ENCODE measurements around the gene ABCG1.

ABCG1 gene

DNA sequence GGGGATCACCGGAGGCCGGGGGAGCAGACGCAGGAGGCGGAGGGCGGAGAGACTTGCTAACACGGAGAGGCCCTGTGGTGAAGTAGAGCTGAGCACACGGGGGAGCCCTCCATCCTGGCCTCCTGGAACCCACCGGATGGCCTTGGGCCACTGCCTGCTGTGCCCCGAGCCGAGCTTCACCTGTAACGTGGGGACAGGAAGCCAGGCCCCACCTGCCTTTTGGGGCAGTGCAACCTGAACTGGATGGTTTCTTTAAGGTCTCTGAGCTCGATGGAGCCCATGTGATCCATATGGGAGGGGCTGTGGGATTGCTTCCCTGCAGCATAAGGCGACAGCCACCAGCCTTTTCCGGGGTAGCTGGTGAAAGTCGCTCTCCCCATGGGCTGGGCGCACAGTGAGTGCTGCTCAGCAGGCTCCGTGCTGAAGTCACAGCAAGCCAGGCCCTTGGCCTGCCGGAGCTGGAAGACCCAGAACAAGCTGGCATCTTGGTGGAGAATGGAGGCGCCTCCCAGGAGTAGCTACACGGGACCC, 60.5 kb downstream of the ABCG1 start:
- CTCF ChIA-PET, result interaction anchor here (0.7 kb wide), 1 partner anchor 15 kb away, joined by 3 read pairs; no protein-coding TSS in a partner anchor
- TF ChIP-seq ARNT (IDR thresholded peaks at IDR 0.05) (no peak), HDGF (IDR thresholded peaks at IDR 0.05; ENCODE audit: borderline replicate concordance) (no peak), FOXK2 (IDR thresholded peaks at IDR 0.05) (no peak)
- TF ChIP-seq, protein P1, sequence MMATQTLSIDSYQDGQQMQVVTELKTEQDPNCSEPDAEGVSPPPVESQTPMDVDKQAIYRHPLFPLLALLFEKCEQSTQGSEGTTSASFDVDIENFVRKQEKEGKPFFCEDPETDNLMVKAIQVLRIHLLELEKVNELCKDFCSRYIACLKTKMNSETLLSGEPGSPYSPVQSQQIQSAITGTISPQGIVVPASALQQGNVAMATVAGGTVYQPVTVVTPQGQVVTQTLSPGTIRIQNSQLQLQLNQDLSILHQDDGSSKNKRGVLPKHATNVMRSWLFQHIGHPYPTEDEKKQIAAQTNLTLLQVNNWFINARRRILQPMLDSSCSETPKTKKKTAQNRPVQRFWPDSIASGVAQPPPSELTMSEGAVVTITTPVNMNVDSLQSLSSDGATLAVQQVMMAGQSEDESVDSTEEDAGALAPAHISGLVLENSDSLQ (IDR thresholded peaks at IDR 0.05), result no peak
- DNase-seq (ENCODE audit: extremely low spot score), result no peak
- POLR2A ChIA-PET, result no interaction called here

- no peak for TF ChIP-seq FOXM1 (IDR thresholded peaks at IDR 0.05; ENCODE audit: borderline replicate concordance)
- no peak for TF ChIP-seq NFRKB (IDR thresholded peaks at IDR 0.05)
- no peak for TF ChIP-seq ZNF384 (IDR thresholded peaks at IDR 0.05)
- no peak for TF ChIP-seq SP1 (IDR thresholded peaks at IDR 0.05)
- no peak for TF ChIP-seq BHLHE40 (IDR thresholded peaks at IDR 0.05; ENCODE audit: borderline replicate concordance)
- no peak for TF ChIP-seq ARNT (IDR thresholded peaks at IDR 0.05)
- TF ChIP-seq LEF1 (IDR thresholded peaks at IDR 0.05; ENCODE audit: borderline replicate concordance), result no peak
- TF ChIP-seq L3MBTL2 (conservative IDR thresholded peaks at IDR 0.05), result no peak
- no peak for TF ChIP-seq HDGF (IDR thresholded peaks at IDR 0.05; ENCODE audit: borderline replicate concordance)
- TF ChIP-seq ELF4 (IDR thresholded peaks at IDR 0.05), result no peak
- no peak for TF ChIP-seq FOXK2 (IDR thresholded peaks at IDR 0.05)
- TF ChIP-seq, protein P1 (IDR thresholded peaks at IDR 0.05), result no peak
- no peak for TF ChIP-seq SUZ12 (IDR thresholded peaks at IDR 0.05)
- TF ChIP-seq CTBP1 (IDR thresholded peaks at IDR 0.05; ENCODE audit: borderline replicate concordance), result no peak
- no peak for TF ChIP-seq FOXA1 (IDR thresholded peaks at IDR 0.05)
- no peak for TF ChIP-seq TARDBP (IDR thresholded peaks at IDR 0.05)
- POLR2A ChIA-PET, result no interaction called here
- CTCF ChIA-PET, result interaction anchor here (0.7 kb wide), 1 partner anchor 16 kb away, joined by 3 read pairs; no protein-coding TSS in a partner anchor
Observed at GRCh38 chr21:42279888-42280287, 60.9 kb downstream of the ABCG1 start.

DNA sequence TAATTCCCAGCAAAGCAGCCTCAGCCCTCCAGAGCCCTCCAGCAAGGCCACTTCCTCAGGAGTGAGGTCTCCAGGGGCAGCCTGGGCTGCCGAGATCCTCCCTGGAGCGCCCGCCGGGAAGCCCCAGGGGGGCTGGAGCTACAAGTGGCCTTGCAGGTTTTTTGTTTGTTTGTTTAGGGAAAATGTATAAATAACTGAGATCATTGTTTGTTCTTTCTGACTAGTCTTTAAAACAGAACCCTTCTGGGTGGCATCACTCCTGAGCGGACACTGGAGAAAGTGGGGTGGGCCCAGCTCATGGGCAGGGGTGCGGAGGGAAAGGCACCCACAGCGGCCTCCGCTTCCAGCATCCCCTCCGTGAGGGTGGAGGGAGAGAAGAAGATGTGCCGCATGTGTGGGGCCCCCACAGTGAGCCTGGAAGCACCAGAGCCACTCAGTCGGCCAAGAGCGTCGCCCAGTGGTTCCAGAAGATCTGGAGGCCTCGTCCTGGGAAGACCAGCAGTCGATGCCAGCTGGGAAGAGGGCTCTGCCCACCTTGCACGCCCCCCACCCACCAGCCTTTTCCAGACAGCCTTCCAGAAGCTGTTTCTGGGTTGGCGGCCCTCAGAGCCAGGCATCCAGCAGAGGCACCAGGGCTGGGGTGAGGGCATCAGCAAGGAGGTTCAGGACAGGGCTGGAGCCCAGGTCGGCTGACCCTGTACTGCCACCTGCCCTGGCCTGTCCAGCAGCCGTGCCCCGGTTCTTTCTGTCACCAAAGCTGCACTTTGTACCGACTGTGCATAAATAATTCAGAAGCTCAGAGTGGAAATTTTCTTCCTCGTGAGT, 61.6 kb downstream of the ABCG1 start:
- ChIA-PET CTCF (no interaction called here), POLR2A (no interaction called here)
- TF ChIP-seq, protein P1 (IDR thresholded peaks at IDR 0.05), result no peak
- TF ChIP-seq L3MBTL2 (conservative IDR thresholded peaks at IDR 0.05) (no peak), SUZ12 (IDR thresholded peaks at IDR 0.05) (no peak), HDGF (IDR thresholded peaks at IDR 0.05; ENCODE audit: borderline replicate concordance) (no peak), ARNT (IDR thresholded peaks at IDR 0.05) (no peak), ELF4 (IDR thresholded peaks at IDR 0.05) (no peak), FOXK2 (IDR thresholded peaks at IDR 0.05) (no peak), LEF1 (IDR thresholded peaks at IDR 0.05; ENCODE audit: borderline replicate concordance) (no peak), BHLHE40 (IDR thresholded peaks at IDR 0.05; ENCODE audit: borderline replicate concordance) (no peak), FOXA1 (IDR thresholded peaks at IDR 0.05) (no peak), TARDBP (IDR thresholded peaks at IDR 0.05) (no peak), CTBP1 (IDR thresholded peaks at IDR 0.05; ENCODE audit: borderline replicate concordance) (no peak), SP1 (IDR thresholded peaks at IDR 0.05) (no peak), FOXM1 (IDR thresholded peaks at IDR 0.05; ENCODE audit: borderline replicate concordance) (no peak), ZNF384 (IDR thresholded peaks at IDR 0.05) (no peak), NFRKB (IDR thresholded peaks at IDR 0.05) (no peak)
- DNase-seq (ENCODE audit: extremely low spot score), result no peak

More at GRCh38 chr21:42279888-42280287, 60.9 kb downstream of the ABCG1 start:
- DNase-seq (ENCODE audit: extremely low spot score), result no peak

GRCh38 chr21:42281181-42281680, 62.3 kb downstream of the ABCG1 start:
- ChIA-PET CTCF (no interaction called here), POLR2A (no interaction called here)
- no peak for DNase-seq (ENCODE audit: extremely low spot score)
- no peak for TF ChIP-seq ARNT (IDR thresholded peaks at IDR 0.05)
- TF ChIP-seq ZNF384 (IDR thresholded peaks at IDR 0.05), result no peak
- no peak for TF ChIP-seq FOXK2 (IDR thresholded peaks at IDR 0.05)
- TF ChIP-seq L3MBTL2 (conservative IDR thresholded peaks at IDR 0.05), result no peak
- TF ChIP-seq TARDBP (IDR thresholded peaks at IDR 0.05), result no peak
- TF ChIP-seq NFRKB (IDR thresholded peaks at IDR 0.05), result no peak
- no peak for TF ChIP-seq LEF1 (IDR thresholded peaks at IDR 0.05; ENCODE audit: borderline replicate concordance)
- no peak for TF ChIP-seq BHLHE40 (IDR thresholded peaks at IDR 0.05; ENCODE audit: borderline replicate concordance)
- no peak for TF ChIP-seq SUZ12 (IDR thresholded peaks at IDR 0.05)
- no peak for TF ChIP-seq FOXA1 (IDR thresholded peaks at IDR 0.05)
- no peak for TF ChIP-seq SP1 (IDR thresholded peaks at IDR 0.05)
- TF ChIP-seq FOXM1 (IDR thresholded peaks at IDR 0.05; ENCODE audit: borderline replicate concordance), result no peak
- TF ChIP-seq ELF4 (IDR thresholded peaks at IDR 0.05), result no peak
- TF ChIP-seq CTBP1 (IDR thresholded peaks at IDR 0.05; ENCODE audit: borderline replicate concordance), result no peak
- TF ChIP-seq HDGF (IDR thresholded peaks at IDR 0.05; ENCODE audit: borderline replicate concordance), result no peak
- TF ChIP-seq, protein P1 (IDR thresholded peaks at IDR 0.05), result no peak

DNA sequence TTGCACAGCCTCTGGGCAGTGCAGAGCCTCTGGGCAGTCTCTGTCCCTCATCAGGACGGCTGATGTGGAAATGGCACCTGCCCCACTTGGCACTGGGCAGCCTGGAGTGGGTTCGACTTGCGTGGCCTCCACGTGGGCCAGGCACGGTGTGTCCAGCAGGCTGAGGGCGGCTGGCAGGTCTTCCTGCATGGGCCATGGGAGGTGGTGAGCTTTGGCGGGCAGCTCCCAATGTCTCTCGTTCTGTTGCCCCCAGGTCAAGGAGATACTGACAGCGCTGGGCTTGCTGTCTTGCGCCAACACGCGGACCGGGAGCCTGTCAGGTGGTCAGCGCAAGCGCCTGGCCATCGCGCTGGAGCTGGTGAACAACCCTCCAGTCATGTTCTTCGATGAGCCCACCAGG, 63.1 kb downstream of the ABCG1 start:
- POLR2A ChIA-PET, result no interaction called here
- DNase-seq (ENCODE audit: extremely low spot score), result no peak
- CTCF ChIA-PET, result no interaction called here
- TF ChIP-seq CTBP1 (IDR thresholded peaks at IDR 0.05; ENCODE audit: borderline replicate concordance) (no peak), SUZ12 (IDR thresholded peaks at IDR 0.05) (no peak), FOXA1 (IDR thresholded peaks at IDR 0.05) (no peak), FOXK2 (IDR thresholded peaks at IDR 0.05) (no peak), ZNF384 (IDR thresholded peaks at IDR 0.05) (no peak), FOXM1 (IDR thresholded peaks at IDR 0.05; ENCODE audit: borderline replicate concordance) (no peak), LEF1 (IDR thresholded peaks at IDR 0.05; ENCODE audit: borderline replicate concordance) (no peak), BHLHE40 (IDR thresholded peaks at IDR 0.05; ENCODE audit: borderline replicate concordance) (no peak), TARDBP (IDR thresholded peaks at IDR 0.05) (no peak), L3MBTL2 (conservative IDR thresholded peaks at IDR 0.05) (no peak), SP1 (IDR thresholded peaks at IDR 0.05) (no peak), ARNT (IDR thresholded peaks at IDR 0.05) (no peak)
- TF ChIP-seq, protein P1 (IDR thresholded peaks at IDR 0.05), result no peak

All from HEK293T (cell line).